Ovary (tissue), 3 donors: ENCODE results near the gene PCBP3.

Experiments used
- CTCF ChIP-seq, 3 donors: fragments of 450-650 bp in 2 of 3; fragments of 200-600 bp in 1 of 3; IDR thresholded peaks; one replicate each; pipeline versions ENCODE4 v1.5.1 to v1.8.0; 2016 to 2022; ENCODE audit warnings: antibody characterized with exemption in 3 of 3, mild to moderate bottlenecking in 1 of 3
- EP300 ChIP-seq: sonication (generic); formaldehyde crosslinking; IDR thresholded peaks from one replicate; pipeline ENCODE4 v1.6.1; 2017; ENCODE audit warnings: antibody characterized with exemption
- POLR2A ChIP-seq: fragments of 450-650 bp; IDR thresholded peaks from one replicate; pipeline ENCODE4 v1.6.1; 2017; ENCODE audit warnings: antibody characterized with exemption, mild to moderate bottlenecking, moderate library complexity
- donor health status: DM: no; HTN: no; CAD: no.

- no peak for TF ChIP-seq CTCF (IDR thresholded peaks at IDR 0.05)
- TF ChIP-seq POLR2A, result no peak
- TF ChIP-seq EP300, result no peak
Measured at GRCh38 chr21:45816794-45817193, 173.3 kb downstream of the PCBP3 start.
